HepG2 (cell line): ENCODE data around the gene CD244. TPM values are rescaled to one million over a fixed set of nuclear protein-coding genes. Genes with fewer than 3 reads are reported as not detected.
"Not testable (repeated sequence)": the region's sequence is repeated elsewhere in the genome, so short reads cannot be mapped to it uniquely, and the experiment has no call there.

Experiments used
- ATAC-seq: fragments of 200-7000 bp; cut with Tn5 transposase; 3 replicates; pipeline ENCODE4 v1.9.1; 2020; ENCODE audit warnings: mild to moderate bottlenecking, moderate library complexity
- BruUV-seq: library from RNA; stranded (reverse); fragments of 400-500 nt; replicated peaks from 2 replicates; lab custom pipeline; 2021; lab: Mats Ljungman, UMichigan
- CTCF ChIA-PET: fragments of 300-600 bp; formaldehyde crosslinking; extraction: SDS; loops from one replicate; lab custom pipeline; 2021; ENCODE audit warnings: low total read pairs, inconsistent platforms, low intra/inter-chr PET ratio; lab: Yijun Ruan, JAX
- POLR2A ChIA-PET: fragments of 350-600 bp; sonication (Branson Sonifier 250); formaldehyde crosslinking; loops from one replicate; lab custom pipeline; 2020; ENCODE audit warnings: antibody characterized with exemption, inconsistent platforms; lab: Yijun Ruan, JAX
- DNase-seq: peaks from one replicate; pipeline ENCODE4 v3.0.0-alpha.2; 2015; ENCODE audit warnings: low spot score
- FAIRE-seq: peaks from 3 replicates; lab custom pipeline; 2011; peaks lifted over from hg19 to GRCh38; lab: Jason Lieb, UNC
- H2AFZ ChIP-seq: one replicate; pipeline ENCODE4 v1.6.1; 2011; ENCODE audit warnings: low read length, inconsistent platforms
- H3K27ac ChIP-seq: fragments of 300-600 bp; 3 replicates; pipeline ENCODE4 v1.8.0; 2011; ENCODE audit warnings: mixed run types, mild to moderate bottlenecking, mixed read lengths, low read length, inconsistent platforms; ENCODE audit not compliant: insufficient read depth; ENCODE audit errors: extremely low read length
- H3K27me3 ChIP-seq, 2 experiments: fragments of 200-600 bp in 1 of 2; 2 replicates in 1 of 2; 3 replicates in 1 of 2; pipeline versions ENCODE4 v1.6.0 to v1.8.0; 2011; ENCODE audit warnings: low read length in 2 of 2, mild to moderate bottlenecking in 2 of 2, moderate library complexity in 2 of 2, inconsistent platforms in 1 of 2; ENCODE audit not compliant: insufficient read depth in 2 of 2, control insufficient read depth in 1 of 2
- H3K36me3 ChIP-seq, 2 experiments: fragments of 200-600 bp in 1 of 2; replicated peaks in 1 of 2; 2 replicates in 1 of 2; 3 replicates in 1 of 2; pipeline versions ENCODE4 v1.5.1 to v1.8.0; 2011; ENCODE audit warnings: low read length in 2 of 2, inconsistent platforms in 1 of 2; ENCODE audit not compliant: insufficient read depth in 2 of 2, control insufficient read depth in 1 of 2
- H3K4me1 ChIP-seq: 2 replicates; pipeline ENCODE4 v1.5.1; 2012; ENCODE audit warnings: low read length, inconsistent platforms; ENCODE audit not compliant: insufficient read depth
- H3K4me2 ChIP-seq: 2 replicates; pipeline ENCODE4 v1.6.0; 2011; ENCODE audit warnings: low read depth, low read length, inconsistent platforms
- H3K4me3 ChIP-seq, 3 experiments: fragments of 200-600 bp in 1 of 3; sonication (generic), shearing (Covaris generic) in 1 of 3; replicated peaks in 1 of 3; 2 replicates each; pipeline ENCODE4 v1.5.1; 2011 to 2016; ENCODE audit warnings: low read length in 3 of 3, inconsistent platforms in 2 of 3, low read depth in 2 of 3, mild to moderate bottlenecking in 2 of 3, control low read depth in 1 of 3, mixed read lengths in 1 of 3; ENCODE audit not compliant: insufficient read depth in 1 of 3
- H3K79me2 ChIP-seq: one replicate; pipeline ENCODE4 v1.6.1; 2011; ENCODE audit warnings: low read length, inconsistent platforms; ENCODE audit not compliant: insufficient read depth
- H3K9ac ChIP-seq: 2 replicates; pipeline ENCODE4 v1.6.0; 2011; ENCODE audit warnings: mild to moderate bottlenecking, low read depth, low read length, inconsistent platforms; ENCODE audit not compliant: insufficient read depth
- H3K9me3 ChIP-seq: 2 replicates; pipeline ENCODE4 v1.5.1; 2012; ENCODE audit warnings: mild to moderate bottlenecking, low read length
- H4K20me1 ChIP-seq: 2 replicates; pipeline ENCODE4 v1.6.0; 2011; ENCODE audit warnings: inconsistent platforms, mild to moderate bottlenecking, low read length, moderate library complexity; ENCODE audit not compliant: insufficient read depth
- ATF2 ChIP-seq: sonication (generic); formaldehyde crosslinking; IDR thresholded peaks from 2 replicates; pipeline ENCODE4 v1.4.0; 2020; ENCODE audit warnings: missing genetic modification reagents
- BHLHE40 ChIP-seq: IDR thresholded peaks from 2 replicates; pipeline ENCODE4 v1.6.1; 2011; ENCODE audit warnings: low read length, improper control_type of control experiment
- DMTF1 ChIP-seq: sonication (generic); formaldehyde crosslinking; IDR thresholded peaks from 2 replicates; pipeline ENCODE4 v1.4.0; 2020; ENCODE audit warnings: mild to moderate bottlenecking, missing genetic modification reagents
- GMEB1 ChIP-seq: sonication (generic); formaldehyde crosslinking; IDR thresholded peaks from 2 replicates; pipeline ENCODE4 v1.5.1; 2020; ENCODE audit warnings: missing genetic modification reagents, mild to moderate bottlenecking, borderline replicate concordance
- GZF1 ChIP-seq: sonication (generic); formaldehyde crosslinking; IDR thresholded peaks from 2 replicates; pipeline ENCODE4 v1.5.1; 2020; ENCODE audit warnings: mild to moderate bottlenecking, missing genetic modification reagents
- HDAC1 ChIP-seq: sonication (generic); formaldehyde crosslinking; IDR thresholded peaks from 2 replicates; pipeline ENCODE4 v1.5.1; 2020; ENCODE audit warnings: mild to moderate bottlenecking, missing genetic modification reagents
- ZBTB20 ChIP-seq: sonication (generic); formaldehyde crosslinking; IDR thresholded peaks from 2 replicates; pipeline ENCODE4 v1.8.1; 2023; ENCODE audit warnings: missing genetic modification reagents, low read depth, mild to moderate bottlenecking, borderline replicate concordance
- ZNF235 ChIP-seq: sonication (generic); formaldehyde crosslinking; IDR thresholded peaks from 2 replicates; pipeline ENCODE4 v1.8.1; 2023; ENCODE audit warnings: mild to moderate bottlenecking, missing genetic modification reagents, borderline replicate concordance
- ZNF747 ChIP-seq: sonication (generic); formaldehyde crosslinking; IDR thresholded peaks from 2 replicates; pipeline ENCODE4 v1.8.1; 2023; ENCODE audit warnings: missing genetic modification reagents, mild to moderate bottlenecking, borderline replicate concordance
- WGBS: methylation state at CpG from one replicate; pipeline ENCODE4 v1.1.6; 2017; ENCODE audit warnings: low lambda C conversion rate; 5-methylcytosine and 5-hydroxymethylcytosine counted together
- in situ Hi-C: cut with HindIII; loops from 2 replicates; pipeline ENCODE4 v1.10.0; 2017; ENCODE audit warnings: low pct_unique_long_range_greater_than_20kb; ENCODE audit not compliant: extremely low pct_ligation_motif_present
- intact Hi-C: fragments of 100-400 bp; cut with micrococcal nuclease; formaldehyde crosslinking; loops from one replicate; pipeline ENCODE4 v1.10.0; 2022; ENCODE audit not compliant: unreplicated experiment
- polyA plus RNA-seq, 8 experiments: library from polyadenylated mRNA; depleted of rRNA in 3 of 8; stranded (reverse) in 7 of 8; unstranded in 1 of 8; fragments of >200 nt; fragmentation: Illumina TruSeq in 4 of 8; extraction: Trizol in 4 of 8; gene quantifications; 2 replicates each; pipeline versions ENCODE4 v1.2.1 to v1.2.3, GENCODE V29; 2011 to 2016; ENCODE audit warnings: low read depth in 4 of 8, missing spikeins in 1 of 8, mixed read lengths in 1 of 8; ENCODE audit not compliant: insufficient read depth in 1 of 8
- total RNA-seq, 5 experiments: library from RNA; depleted of rRNA; stranded (reverse); fragments of >200 nt; fragmentation: Illumina TruSeq; extraction: Trizol; gene quantifications; 2 replicates each; pipeline ENCODE4 v1.2.3, GENCODE V29; 2016; ENCODE audit warnings: low read depth in 1 of 5

The CD244 gene
- total and polyA plus RNA-seq, 2 of the 13 experiments (the other 11 are each of a cell fraction or from before 2014, with no cell fraction given): 0.09 TPM; not detected in 1

GRCh38 chr1:160904783-160905616, 42.3 kb upstream of the CD244 start:
- 33% methylated on average over 8 of the region's 8 CpGs for WGBS
- Histone ChIP-seq H3K4me1 (no peaks in the 10 kb centered on the region), H3K27ac (no peak overlapping the region), H3K36me3 (no peaks in the 10 kb centered on the region), H3K79me2 (no peaks in the 10 kb centered on the region), H3K9me3 (no peaks in the 10 kb centered on the region), H4K20me1 (no peaks in the 10 kb centered on the region), H3K27me3 (no peaks in the 10 kb centered on the region)
- FAIRE-seq (no peak), DNase-seq (no peak)
- intact Hi-C loops: no loop called here
- in situ Hi-C loops: no loop called here
- POLR2A ChIA-PET: no interaction called here
- no TSS peak for BruUV-seq
- CTCF ChIA-PET: no interaction called here
- TF ChIP-seq DMTF1 (CRISPR knock-in tag) (no peak), GZF1 (CRISPR knock-in tag) (no peak), HDAC1 (no peak), ZBTB20 (CRISPR knock-in tag) (no peak), GMEB1 (CRISPR knock-in tag) (no peak), ZNF747 (CRISPR knock-in tag) (no peak), ATF2 (CRISPR knock-in tag) (no peak), BHLHE40 (no peak), ZNF235 (no peak)
- TF ChIP-seq, all 625 proteins: peak for 0
- H2AFZ ChIP-seq: no peak overlapping the region
- no peak overlapping the region for H3K4me2 ChIP-seq
- H3K4me3 ChIP-seq: no peak overlapping the region
- no peak for ATAC-seq
- H3K9ac ChIP-seq: no peak overlapping the region

- H3K79me2 ChIP-seq, H3K9ac ChIP-seq, BruUV-seq, FAIRE-seq, H4K20me1 ChIP-seq, intact Hi-C loops, POLR2A ChIA-PET, H2AFZ ChIP-seq, H3K4me2 ChIP-seq, H3K4me1 ChIP-seq, H3K36me3 ChIP-seq, DNase-seq, H3K27ac ChIP-seq, in situ Hi-C loops, H3K27me3 ChIP-seq, H3K9me3 ChIP-seq, H3K4me3 ChIP-seq, CTCF ChIA-PET, ATAC-seq: not testable (repeated sequence)
- 0% methylated on average over 1 of the region's 1 CpG for whole genome bisulfite sequencing
Observed at GRCh38 chr1:160902251-160902650, 39.6 kb upstream of the CD244 start.
